RWPE1 (cell line): ENCODE measurements around the gene TULP1.

Experiments used
- CTCF ChIA-PET: fragments of 350-600 bp; sonication (Branson Sonifier 250); formaldehyde crosslinking; extraction: SDS; loops from one replicate; lab custom pipeline; 2021; lab: Yijun Ruan, JAX
- POLR2A ChIA-PET: fragments of 400-600 bp; formaldehyde crosslinking; extraction: SDS; loops from one replicate; lab custom pipeline; 2020; ENCODE audit warnings: antibody characterized with exemption; ENCODE audit not compliant: low non-redundant PET; lab: Yijun Ruan, JAX
- DNase-seq: peaks from one replicate; pipeline ENCODE4 v3.0.0; 2012; ENCODE audit warnings: low spot score
- H3K27ac ChIP-seq: fragments of 450-650 bp; 2 replicates; pipeline ENCODE4 v1.5.1; 2017
- TF ChIP-seq, protein P1 (sequence below): fragments of 450-650 bp; conservative IDR thresholded peaks from 2 replicates; pipeline ENCODE4 v1.5.1; 2017; ENCODE audit warnings: low read depth, mild to moderate bottlenecking

TULP1 gene

GRCh38 chr6:35461270-35461669, 51.4 kb downstream of the TULP1 start:
- TF ChIP-seq, protein P1, sequence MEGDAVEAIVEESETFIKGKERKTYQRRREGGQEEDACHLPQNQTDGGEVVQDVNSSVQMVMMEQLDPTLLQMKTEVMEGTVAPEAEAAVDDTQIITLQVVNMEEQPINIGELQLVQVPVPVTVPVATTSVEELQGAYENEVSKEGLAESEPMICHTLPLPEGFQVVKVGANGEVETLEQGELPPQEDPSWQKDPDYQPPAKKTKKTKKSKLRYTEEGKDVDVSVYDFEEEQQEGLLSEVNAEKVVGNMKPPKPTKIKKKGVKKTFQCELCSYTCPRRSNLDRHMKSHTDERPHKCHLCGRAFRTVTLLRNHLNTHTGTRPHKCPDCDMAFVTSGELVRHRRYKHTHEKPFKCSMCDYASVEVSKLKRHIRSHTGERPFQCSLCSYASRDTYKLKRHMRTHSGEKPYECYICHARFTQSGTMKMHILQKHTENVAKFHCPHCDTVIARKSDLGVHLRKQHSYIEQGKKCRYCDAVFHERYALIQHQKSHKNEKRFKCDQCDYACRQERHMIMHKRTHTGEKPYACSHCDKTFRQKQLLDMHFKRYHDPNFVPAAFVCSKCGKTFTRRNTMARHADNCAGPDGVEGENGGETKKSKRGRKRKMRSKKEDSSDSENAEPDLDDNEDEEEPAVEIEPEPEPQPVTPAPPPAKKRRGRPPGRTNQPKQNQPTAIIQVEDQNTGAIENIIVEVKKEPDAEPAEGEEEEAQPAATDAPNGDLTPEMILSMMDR = no peak
- DNase-seq = peak; percentile 62
- peak overlapping the region; percentile 47 for H3K27ac ChIP-seq
- CTCF ChIA-PET = interaction anchor here (2.0 kb wide), 1 partner anchor 12 kb away, joined by 5 read pairs; no protein-coding TSS in a partner anchor
- POLR2A ChIA-PET = no interaction called here

GRCh38 chr6:35457907-35458306, 54.8 kb downstream of the TULP1 start:
- CTCF ChIA-PET = interaction anchor here (0.5 to 0.7 kb wide), 3 partner anchors 9 to 160 kb away, joined by 3 read pairs; partner anchors contain the start of gene DEF6
- no peak for DNase-seq
- TF ChIP-seq, protein P1 = no peak
- H3K27ac ChIP-seq = peak overlapping the region; percentile 94
- POLR2A ChIA-PET = no interaction called here

GRCh38 chr6:35454391-35455110, 58.1 kb downstream of the TULP1 start:
- CTCF ChIA-PET = no interaction called here

GRCh38 chr6:35453236-35453635, 59.5 kb downstream of the TULP1 start:
- no peak for DNase-seq
- ChIA-PET POLR2A (no interaction called here), CTCF (interaction anchor here (0.5 to 1.6 kb wide), 4 partner anchors 14 to 240 kb away, joined by 3 to 8 read pairs (median 6); no protein-coding TSS in a partner anchor)
- TF ChIP-seq, protein P1 = no peak
- peak overlapping the region; percentile 86; the same call in 1 of the 2 replicates for H3K27ac ChIP-seq

More at GRCh38 chr6:35454391-35455110, 58.1 kb downstream of the TULP1 start:
- H3K27ac ChIP-seq = peak overlapping the region; percentile 94
- DNase-seq = no peak
- TF ChIP-seq, protein P1 = no peak
- POLR2A ChIA-PET = interaction anchor here (0.6 to 1.0 kb wide), 6 partner anchors 13 to 151 kb away, joined by 3 to 5 read pairs (median 3); no protein-coding TSS in a partner anchor

DNA sequence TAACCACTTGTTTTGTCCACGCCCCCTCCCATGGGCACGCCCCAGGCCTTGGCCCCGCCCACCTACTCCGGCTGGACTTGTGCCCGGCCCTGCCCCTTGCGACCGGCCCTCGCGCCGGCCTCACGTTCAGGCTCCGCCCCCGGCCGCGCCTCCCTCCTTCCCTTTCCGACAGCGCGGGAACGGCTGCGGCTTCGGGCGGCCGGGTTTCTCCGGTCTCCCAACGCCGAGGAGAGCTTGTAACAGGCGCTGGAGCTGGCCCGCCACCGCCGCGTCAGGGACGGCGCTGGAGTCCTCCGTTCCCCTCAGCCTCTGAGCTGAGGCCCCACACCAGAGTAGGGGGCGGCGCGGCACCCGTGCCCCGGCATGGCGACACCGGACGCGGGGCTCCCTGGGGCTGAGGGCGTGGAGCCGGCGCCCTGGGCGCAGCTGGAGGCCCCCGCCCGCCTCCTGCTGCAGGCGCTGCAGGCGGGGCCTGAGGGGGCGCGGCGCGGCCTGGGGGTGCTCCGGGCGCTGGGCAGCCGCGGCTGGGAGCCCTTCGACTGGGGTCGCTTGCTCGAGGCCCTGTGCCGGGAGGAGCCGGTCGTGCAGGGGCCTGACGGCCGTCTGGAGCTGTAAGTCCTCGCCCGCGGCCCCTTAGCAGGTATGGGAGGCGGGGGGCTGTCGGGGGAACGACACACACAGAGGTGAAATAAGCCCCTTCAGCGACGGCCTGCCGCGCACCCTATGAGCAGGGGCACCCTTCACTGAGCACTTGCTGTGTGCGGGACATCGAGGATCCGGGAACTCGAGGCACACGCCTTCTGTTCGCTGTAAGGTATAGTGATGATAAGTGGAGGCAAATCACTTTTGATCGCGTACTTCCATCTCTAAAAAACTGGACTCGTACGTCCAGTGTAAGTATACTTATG, 60.3 kb downstream of the TULP1 start, which contains the start of gene FANCE:
FANCE (plus strand) TSS at position 156 of the 908 bp plus-strand sequence; CDS start at position 364, 208 bp downstream.
- DNase-seq = peak; percentile 92
- TF ChIP-seq, protein P1 = no peak
- peak within 1 kb of the TSS; percentile 86 for H3K27ac ChIP-seq
- ChIA-PET POLR2A (interaction anchor here (0.6 kb wide), 1 partner anchor 1030 kb away, joined by 3 read pairs; no protein-coding TSS in a partner anchor), CTCF (interaction anchor here (0.5 to 4.9 kb wide), 7 partner anchors 15 to 240 kb away, joined by 3 to 41 read pairs (median 3); partner anchors contain the start of gene PPARD)
